HepG2 (cell line): ENCODE data around the gene IPO13. TPM values are rescaled to one million over a fixed set of nuclear protein-coding genes. Genes with fewer than 3 reads are reported as not detected.

Experiments
- ELF3 ChIP-seq: IDR thresholded peaks from 2 replicates; pipeline ENCODE4 v1.6.1; 2016; ENCODE audit warnings: missing genetic modification reagents, missing compliant biosample characterization
- HMGXB4 ChIP-seq, 2 experiments: sonication (generic) in 1 of 2; formaldehyde crosslinking in 1 of 2; IDR thresholded peaks; 2 replicates each; pipeline versions ENCODE4 v1.4.0 to v1.6.1; 2018 to 2020; ENCODE audit warnings: missing genetic modification reagents in 2 of 2, borderline replicate concordance in 1 of 2, low read depth in 1 of 2, mild to moderate bottlenecking in 1 of 2, missing biosample characterization in 1 of 2
- KDM4B ChIP-seq: sonication (generic); formaldehyde crosslinking; IDR thresholded peaks from 2 replicates; pipeline ENCODE4 v1.4.0; 2020; ENCODE audit warnings: missing genetic modification reagents
- KLF16 ChIP-seq, 2 experiments: sonication (generic) in 1 of 2; formaldehyde crosslinking in 1 of 2; IDR thresholded peaks; 2 replicates each; pipeline versions ENCODE4 v1.6.1 to v1.8.0; 2016 to 2023; ENCODE audit warnings: missing genetic modification reagents in 2 of 2, missing compliant biosample characterization in 1 of 2
- MAX ChIP-seq: IDR thresholded peaks from 2 replicates; pipeline ENCODE4 v1.6.1; 2012; ENCODE audit warnings: inconsistent platforms
- PATZ1 ChIP-seq: sonication (generic); formaldehyde crosslinking; IDR thresholded peaks from 2 replicates; pipeline ENCODE4 v1.4.0; 2020; ENCODE audit warnings: missing genetic modification reagents
- PBX2 ChIP-seq: IDR thresholded peaks from 2 replicates; pipeline ENCODE4 v1.6.1; 2016; ENCODE audit warnings: control low read depth
- PLRG1 ChIP-seq: fragments of 450-650 bp; conservative IDR thresholded peaks from 2 replicates; pipeline ENCODE4 v1.6.1; 2016
- SYNCRIP ChIP-seq: fragments of 200-400 bp; formaldehyde crosslinking; IDR thresholded peaks from 2 replicates; pipeline ENCODE4 v1.6.1; 2018; ENCODE audit warnings: mild to moderate bottlenecking, low read depth, low read length; ENCODE audit not compliant: insufficient read depth
- ZNF234 ChIP-seq: sonication (generic); formaldehyde crosslinking; conservative IDR thresholded peaks from 2 replicates; pipeline ENCODE4 v1.5.1; 2020; ENCODE audit warnings: mild to moderate bottlenecking, missing genetic modification reagents
- ZNF318 ChIP-seq: sonication (generic); formaldehyde crosslinking; IDR thresholded peaks from 2 replicates; pipeline ENCODE4 v1.4.0; 2020; ENCODE audit warnings: mild to moderate bottlenecking, missing genetic modification reagents
- ZNF414 ChIP-seq: sonication (generic); formaldehyde crosslinking; IDR thresholded peaks from 2 replicates; pipeline ENCODE4 v1.5.0; 2020; ENCODE audit warnings: missing genetic modification reagents
- polyA plus RNA-seq, 8 experiments: library from polyadenylated mRNA; depleted of rRNA in 3 of 8; stranded (reverse) in 7 of 8; unstranded in 1 of 8; fragments of >200 nt; fragmentation: Illumina TruSeq in 4 of 8; extraction: Trizol in 4 of 8; gene quantifications; 2 replicates each; pipeline versions ENCODE4 v1.2.1 to v1.2.3, GENCODE V29; 2011 to 2016; ENCODE audit warnings: low read depth in 4 of 8, missing spikeins in 1 of 8, mixed read lengths in 1 of 8; ENCODE audit not compliant: insufficient read depth in 1 of 8
- total RNA-seq, 5 experiments: library from RNA; depleted of rRNA; stranded (reverse); fragments of >200 nt; fragmentation: Illumina TruSeq; extraction: Trizol; gene quantifications; 2 replicates each; pipeline ENCODE4 v1.2.3, GENCODE V29; 2016; ENCODE audit warnings: low read depth in 1 of 5

Gene IPO13
- total and polyA plus RNA-seq, 2 of the 13 experiments (the other 11 are each of a cell fraction or from before 2014, with no cell fraction given) = 12.9 to 15.6 TPM

- TF ChIP-seq PATZ1 (CRISPR knock-in tag) = peak; percentile 83
- TF ChIP-seq HMGXB4 (CRISPR knock-in tag; IDR thresholded peaks at IDR 0.05; ENCODE audit: borderline replicate concordance in 1 of 2, low read depth in 1 of 2) = peak in 1 of 2 experiments; percentile 55; a peak in 1 of 4 replicates
- TF ChIP-seq KLF16 (CRISPR knock-in tag; IDR thresholded peaks at IDR 0.05) = 0 out of 4 replicates have a peak, but pooled peaks of 1 of the 2 experiments have one; percentile 46
- TF ChIP-seq MAX = peak; percentile 20; the same call in 1 of the 2 replicates
- no peak for TF ChIP-seq KDM4B (CRISPR knock-in tag)
- no peak for TF ChIP-seq ZNF234
- TF ChIP-seq PLRG1 = no peak
- TF ChIP-seq ZNF414 (CRISPR knock-in tag) = no peak
- TF ChIP-seq PBX2 (CRISPR knock-in tag) = no peak
- peak; percentile 39; the same call in 1 of the 2 replicates for TF ChIP-seq ELF3 (CRISPR knock-in tag)
- no peak for TF ChIP-seq SYNCRIP
- no peak for TF ChIP-seq ZNF318 (CRISPR knock-in tag)
Measured at GRCh38 chr1:43994794-43995790, 48.3 kb downstream of the IPO13 start (continued).
